Neural progenitor cell (in vitro differentiated cells): ENCODE data around the gene NODAL.

Source experiments
- EZH2 ChIP-seq: fragments of 200-600 bp; sonication (generic); IDR thresholded peaks from 2 replicates; pipeline ENCODE4 v1.6.1; 2017; ENCODE audit warnings: antibody characterized with exemption, mild to moderate bottlenecking, moderate library complexity
- TF ChIP-seq, protein P1 (sequence below): fragments of 200-600 bp; sonication (generic); IDR thresholded peaks from 2 replicates; pipeline ENCODE4 v1.5.1; 2017; ENCODE audit warnings: antibody characterized with exemption, mild to moderate bottlenecking

DNA sequence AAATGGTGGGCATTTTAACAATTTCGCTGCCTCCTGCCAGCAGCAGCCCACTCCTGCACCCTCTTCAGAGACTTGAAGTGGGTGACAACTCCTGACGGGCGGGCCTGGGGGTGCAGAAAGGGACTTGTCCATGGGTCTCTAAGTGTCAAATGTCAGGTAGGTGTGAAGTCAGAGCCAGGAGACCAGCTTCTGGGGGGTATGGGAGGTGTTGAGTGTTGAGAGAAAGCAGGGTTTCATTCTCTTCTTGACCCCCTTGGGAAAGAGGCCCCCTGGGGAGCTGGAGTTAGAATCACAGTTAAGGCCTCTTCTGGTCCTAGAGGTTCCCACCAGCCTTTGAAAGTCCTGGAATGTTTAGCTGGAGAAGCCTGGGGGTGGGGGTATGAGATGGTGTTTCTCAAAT lies 25.5 kb upstream of the NODAL start:
- TF ChIP-seq, protein P1, sequence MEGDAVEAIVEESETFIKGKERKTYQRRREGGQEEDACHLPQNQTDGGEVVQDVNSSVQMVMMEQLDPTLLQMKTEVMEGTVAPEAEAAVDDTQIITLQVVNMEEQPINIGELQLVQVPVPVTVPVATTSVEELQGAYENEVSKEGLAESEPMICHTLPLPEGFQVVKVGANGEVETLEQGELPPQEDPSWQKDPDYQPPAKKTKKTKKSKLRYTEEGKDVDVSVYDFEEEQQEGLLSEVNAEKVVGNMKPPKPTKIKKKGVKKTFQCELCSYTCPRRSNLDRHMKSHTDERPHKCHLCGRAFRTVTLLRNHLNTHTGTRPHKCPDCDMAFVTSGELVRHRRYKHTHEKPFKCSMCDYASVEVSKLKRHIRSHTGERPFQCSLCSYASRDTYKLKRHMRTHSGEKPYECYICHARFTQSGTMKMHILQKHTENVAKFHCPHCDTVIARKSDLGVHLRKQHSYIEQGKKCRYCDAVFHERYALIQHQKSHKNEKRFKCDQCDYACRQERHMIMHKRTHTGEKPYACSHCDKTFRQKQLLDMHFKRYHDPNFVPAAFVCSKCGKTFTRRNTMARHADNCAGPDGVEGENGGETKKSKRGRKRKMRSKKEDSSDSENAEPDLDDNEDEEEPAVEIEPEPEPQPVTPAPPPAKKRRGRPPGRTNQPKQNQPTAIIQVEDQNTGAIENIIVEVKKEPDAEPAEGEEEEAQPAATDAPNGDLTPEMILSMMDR: no peak
- no peak for TF ChIP-seq EZH2
